Measurements from ENCODE around the gene IMPA2.

DNA sequence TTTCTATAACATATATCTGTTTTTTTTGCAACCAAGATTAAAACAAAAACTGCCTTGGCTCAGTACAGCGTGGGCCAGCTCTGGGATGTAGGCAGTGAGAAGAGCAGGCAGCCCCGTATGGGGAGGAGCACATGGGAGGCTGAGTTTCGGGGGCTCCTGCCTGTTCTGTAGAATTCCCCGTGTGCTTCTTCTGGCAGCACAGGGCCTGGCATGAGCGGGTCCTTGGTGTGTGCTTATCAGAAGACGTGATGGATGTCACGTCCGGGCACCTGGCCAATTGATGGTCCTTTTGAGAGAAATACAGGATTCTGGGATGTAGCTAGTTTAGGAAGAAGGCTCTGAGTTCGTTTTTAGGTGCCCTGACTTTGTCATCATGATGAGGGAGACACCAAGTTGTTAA is 16.2 kb downstream of the IMPA2 start:
- TF ChIP-seq CTCF (IDR thresholded peaks at IDR 0.05) = no peak
- no peak for TF ChIP-seq POLR2A (IDR thresholded peaks at IDR 0.05)

Data from testis (tissue), 2 donors.